NCI-H2171 treated with DMSO at 0.1 percent for 48 hours (cell line): ENCODE results near the gene TMEM217.
A peak's percentile ranks its signal among the peaks of the same experiment; 100 is the strongest.
"Not testable (repeated sequence)": the region's sequence is repeated elsewhere in the genome, so short reads cannot be mapped to it uniquely, and the experiment has no call there.

Experiments used
- DNase-seq: peaks from one replicate; lab custom pipeline; 2025; lab: John Stamatoyannopoulos, UW

Gene TMEM217

DNA sequence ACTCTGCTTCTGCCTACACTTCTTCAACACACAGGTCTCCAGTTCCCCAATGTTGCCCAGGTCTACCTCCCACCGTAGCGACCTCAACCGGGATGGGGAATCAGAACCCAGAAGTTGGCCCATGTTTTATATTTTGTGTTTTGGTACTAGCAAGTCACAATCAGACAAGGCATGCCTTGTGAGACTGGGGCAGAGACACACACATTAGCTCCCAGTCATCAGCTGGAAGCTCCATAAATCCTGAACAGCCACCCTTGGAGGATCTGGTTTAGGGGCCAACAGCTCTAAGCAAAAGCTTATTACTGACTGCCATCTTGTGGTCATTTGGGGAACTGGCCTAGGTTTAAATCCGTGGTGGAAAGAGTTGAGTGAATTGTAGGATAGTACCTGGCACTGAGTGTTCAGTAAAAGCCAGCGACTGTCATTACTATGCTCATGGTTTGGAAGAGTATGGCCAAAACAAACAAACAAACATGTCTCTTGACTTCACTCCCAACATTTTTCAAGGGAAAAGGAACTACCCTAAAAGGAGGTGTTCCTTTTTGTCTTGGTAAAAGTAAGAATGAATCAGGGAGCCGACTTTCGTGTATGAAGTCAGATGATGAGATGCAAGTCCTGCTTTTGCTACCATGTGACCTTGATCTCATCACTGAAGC lies 47.5 kb downstream of the TMEM217 start:
- peak; percentile 84 for DNase-seq

- no peak for DNase-seq
Measured at GRCh38 chr6:37209461-37210205, 48.3 kb downstream of the TMEM217 start.

DNA sequence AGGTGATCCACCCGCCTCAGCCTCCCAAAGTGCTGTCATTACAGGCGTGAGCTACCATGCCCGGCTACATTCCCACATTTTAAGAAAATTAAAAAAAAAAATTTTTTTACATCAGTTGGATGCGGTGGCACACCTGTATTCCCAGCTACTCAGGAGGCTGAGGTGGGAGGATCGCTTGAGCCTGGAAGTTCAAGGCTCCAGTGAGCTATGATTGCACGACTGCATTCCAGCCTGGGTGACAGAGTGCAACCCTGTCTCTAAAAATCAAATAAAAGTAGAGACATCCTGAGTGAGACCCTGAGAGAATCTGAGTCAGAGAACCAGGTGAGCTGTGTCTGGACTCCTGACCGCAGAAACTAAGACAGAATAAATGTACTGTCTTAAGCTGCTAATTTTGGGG lies 49.2 kb downstream of the TMEM217 start:
- no peak for DNase-seq

DNA sequence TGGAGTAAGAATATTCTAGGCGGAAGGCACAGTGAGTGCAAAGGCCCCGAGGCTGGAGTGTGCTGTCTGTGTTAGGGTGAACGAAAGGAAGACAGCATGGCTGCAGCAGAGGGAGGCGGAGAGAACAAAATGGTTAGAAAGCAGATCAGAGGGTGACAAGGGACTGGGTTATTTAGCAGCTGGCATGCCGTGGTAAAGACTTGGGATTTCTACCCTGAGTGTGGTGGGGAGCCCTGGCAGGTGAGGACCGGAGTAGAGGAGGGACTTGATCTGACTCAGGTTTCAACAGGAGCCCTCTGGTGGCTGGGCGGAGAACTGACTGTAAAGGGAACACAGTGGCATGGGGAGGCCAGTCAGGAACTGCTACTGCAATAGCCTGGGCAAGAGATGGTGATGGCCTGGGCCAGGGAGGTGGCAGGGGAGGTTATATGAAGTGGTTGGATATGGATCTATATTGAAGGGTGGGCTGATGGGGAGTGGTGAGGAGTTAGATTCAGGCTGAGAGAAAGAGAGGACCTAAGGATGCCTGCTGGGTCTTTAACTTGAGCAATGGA lies 50.0 kb downstream of the TMEM217 start:
- peak; percentile 79 for DNase-seq

GRCh38 chr6:37206622-37207021 lies 51.3 kb downstream of the TMEM217 start:
- DNase-seq = no peak

GRCh38 chr6:37205997-37206340 lies 52.0 kb downstream of the TMEM217 start:
- no peak for DNase-seq

DNA sequence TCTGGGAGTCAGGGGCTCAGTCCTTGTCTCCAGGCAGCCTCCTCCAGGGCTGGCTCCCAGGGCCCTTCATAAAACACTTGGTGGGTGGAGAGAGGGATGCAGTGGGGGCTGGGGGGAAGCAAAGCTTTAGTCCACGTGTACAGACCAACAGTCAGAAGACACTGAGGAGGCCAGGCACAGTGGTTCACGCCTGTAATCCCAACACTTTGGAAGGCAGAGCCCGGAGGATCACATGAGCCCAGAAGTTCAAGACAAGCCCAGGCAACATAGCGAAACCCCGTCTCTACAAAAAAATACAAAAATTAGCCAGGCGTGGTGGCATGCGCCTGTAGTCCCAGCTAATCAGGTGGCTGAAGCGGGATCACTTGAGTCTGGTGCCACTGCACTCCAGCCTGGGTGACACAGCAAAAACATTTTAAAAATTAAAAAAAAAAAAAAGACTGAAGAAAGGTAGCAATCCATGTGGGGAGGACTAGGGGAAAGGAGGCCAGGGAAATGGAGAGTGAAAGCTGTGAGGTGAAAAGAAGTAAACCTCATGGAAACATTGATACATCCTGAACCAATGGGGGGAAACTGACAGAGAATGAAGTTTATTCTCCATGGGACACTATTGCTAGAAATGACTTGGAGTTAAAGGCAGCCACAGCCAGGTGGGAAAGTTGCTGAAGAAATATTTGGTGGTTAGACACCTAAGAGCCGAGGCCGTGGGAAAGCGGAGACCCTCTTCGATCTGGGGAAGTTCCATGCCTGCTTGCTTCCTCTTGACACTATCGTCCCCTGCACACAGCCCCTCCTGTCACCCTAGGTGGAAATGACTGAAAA lies 52.6 kb downstream of the TMEM217 start:
- DNase-seq = peak; percentile 70

- DNase-seq = no peak
Measured at GRCh38 chr6:37204014-37204751, 53.8 kb downstream of the TMEM217 start.

GRCh38 chr6:37202788-37203491 lies 55.0 kb downstream of the TMEM217 start:
- peak; percentile 91 for DNase-seq

- no peak for DNase-seq
Measured at GRCh38 chr6:37201726-37202125, 56.2 kb downstream of the TMEM217 start.

DNA sequence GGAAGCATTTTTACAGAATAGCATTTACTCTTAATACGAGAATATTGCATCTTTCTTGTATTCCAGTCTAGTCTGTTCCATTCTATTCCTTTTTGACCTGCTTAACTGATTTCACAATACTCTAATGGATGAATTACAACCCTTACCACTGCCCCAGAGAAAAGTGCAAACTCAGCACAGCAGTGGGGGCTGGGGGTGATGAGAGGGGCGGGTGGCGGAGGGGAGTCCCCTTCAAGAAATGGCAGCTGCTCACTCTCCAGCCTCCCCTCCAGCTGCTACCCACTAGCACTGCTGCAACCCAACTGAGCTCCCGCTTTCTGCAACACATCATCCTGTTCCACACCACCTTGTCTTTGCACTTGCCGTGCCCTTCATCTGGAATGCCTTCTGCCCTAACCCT lies 57.9 kb downstream of the TMEM217 start:
- no peak for DNase-seq

DNA sequence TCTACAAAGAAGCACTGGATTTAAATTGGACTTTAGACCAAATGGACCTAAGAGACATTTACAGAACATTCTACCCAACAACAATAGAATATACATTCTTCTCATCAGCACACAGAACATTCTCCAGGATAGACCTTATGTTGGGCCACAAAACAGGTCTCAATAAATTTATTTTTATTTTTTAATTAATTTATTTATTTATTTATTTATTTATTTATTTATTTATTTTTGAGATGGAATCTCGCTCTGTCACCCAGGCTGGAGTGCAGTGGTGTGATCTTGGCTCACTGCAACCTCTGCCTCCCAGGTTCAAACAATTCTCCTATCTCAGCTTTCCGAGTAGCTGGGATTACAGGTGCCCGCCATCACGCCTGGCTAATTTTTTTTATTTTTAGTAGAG lies 61.5 kb downstream of the TMEM217 start:
- not testable (repeated sequence) for DNase-seq

DNA sequence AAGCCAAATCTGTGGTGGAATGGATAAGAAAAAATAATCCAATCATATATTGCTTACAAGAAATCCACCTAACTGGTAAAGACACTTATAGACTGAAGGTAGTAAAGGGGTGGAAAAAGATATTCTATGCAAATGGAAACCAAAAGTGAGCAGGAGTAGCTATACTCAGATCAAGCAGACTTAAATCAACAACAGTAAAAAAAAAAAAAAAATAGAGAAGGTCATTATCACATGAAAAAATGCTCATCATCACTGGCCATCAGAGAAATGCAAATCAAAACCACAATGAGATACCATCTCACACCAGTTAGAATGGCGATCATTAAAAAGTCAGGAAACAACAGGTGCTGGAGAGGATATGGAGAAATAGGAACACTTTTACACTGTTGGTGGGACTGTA lies 63.1 kb downstream of the TMEM217 start:
- not testable (repeated sequence) for DNase-seq

DNA sequence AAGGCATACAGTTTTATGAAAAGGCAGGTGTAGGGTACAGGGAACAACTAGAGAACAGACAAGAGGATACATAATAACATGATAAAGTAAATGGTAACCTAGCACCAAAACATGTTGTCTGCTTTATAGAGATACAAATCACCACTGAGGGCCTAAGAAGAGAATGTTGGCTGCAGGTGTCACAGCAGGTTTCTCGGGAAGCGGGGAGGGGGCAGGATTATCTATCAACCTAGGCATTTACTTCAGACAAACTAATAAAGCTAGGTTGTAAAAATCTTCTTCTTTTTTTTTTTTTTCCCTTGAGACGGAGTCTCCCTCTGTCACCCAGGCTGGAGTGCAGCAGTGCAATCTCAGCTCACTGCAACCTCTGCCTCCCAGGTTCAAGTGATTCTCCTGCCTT lies 65.3 kb downstream of the TMEM217 start:
- peak; percentile 79 for DNase-seq

DNA sequence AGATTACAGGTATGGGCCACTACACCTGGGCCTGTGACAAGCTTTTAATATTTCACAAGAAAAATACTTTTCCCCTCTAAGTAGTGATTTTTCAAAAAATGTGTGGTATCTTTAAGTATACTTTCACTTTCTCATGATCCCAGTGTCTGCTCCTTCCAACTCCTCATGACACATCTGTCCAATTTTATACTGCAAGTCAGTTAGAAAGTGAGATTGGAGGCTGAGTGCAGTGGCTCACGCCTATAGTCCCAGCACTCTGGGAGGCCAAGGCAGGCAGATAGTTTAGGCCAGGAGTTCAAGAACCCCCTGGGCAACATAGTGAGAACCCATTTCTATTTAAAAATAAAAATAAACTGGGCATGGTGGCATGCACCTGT lies 67.8 kb downstream of the TMEM217 start:
- DNase-seq = no peak

GRCh38 chr6:37188962-37189510 lies 68.9 kb downstream of the TMEM217 start:
- DNase-seq = no peak

GRCh38 chr6:37187321-37188022 lies 70.5 kb downstream of the TMEM217 start:
- DNase-seq = no peak

DNA sequence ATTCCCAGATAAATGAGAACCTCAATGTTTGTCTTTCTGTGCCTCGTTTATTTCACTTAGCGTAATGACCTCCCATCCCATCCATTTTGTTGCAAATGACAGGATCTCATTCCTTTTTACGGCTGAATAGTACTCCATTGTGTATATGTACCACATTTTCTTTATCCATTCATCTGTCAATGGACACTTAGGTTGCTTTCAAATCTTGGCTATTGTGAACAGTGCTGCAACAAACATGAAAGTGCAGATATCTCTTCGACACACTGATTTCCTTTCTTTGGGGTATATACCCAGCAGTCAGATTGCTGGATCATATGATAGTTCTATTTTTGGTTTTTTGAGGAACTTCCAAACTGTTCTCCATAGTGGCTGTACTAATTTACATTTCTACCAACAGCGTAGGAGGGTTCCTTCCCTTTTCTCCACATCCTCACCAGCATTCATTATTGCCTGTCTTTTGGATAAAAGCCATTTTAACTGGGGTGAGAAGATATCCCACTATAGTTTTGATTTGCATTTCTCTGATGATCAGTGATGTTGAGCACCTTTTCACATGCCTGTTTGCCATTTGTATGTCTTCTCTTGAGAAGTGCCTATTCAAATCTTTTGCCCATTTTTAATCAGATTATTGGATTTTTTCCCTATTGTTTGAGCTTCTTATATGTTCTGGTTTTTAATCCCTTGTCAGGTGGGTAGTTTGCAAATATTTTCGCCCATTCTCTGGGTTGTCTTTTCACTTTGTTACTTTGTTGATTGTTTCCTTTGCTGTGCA lies 71.8 kb downstream of the TMEM217 start:
- DNase-seq = not testable (repeated sequence)

DNA sequence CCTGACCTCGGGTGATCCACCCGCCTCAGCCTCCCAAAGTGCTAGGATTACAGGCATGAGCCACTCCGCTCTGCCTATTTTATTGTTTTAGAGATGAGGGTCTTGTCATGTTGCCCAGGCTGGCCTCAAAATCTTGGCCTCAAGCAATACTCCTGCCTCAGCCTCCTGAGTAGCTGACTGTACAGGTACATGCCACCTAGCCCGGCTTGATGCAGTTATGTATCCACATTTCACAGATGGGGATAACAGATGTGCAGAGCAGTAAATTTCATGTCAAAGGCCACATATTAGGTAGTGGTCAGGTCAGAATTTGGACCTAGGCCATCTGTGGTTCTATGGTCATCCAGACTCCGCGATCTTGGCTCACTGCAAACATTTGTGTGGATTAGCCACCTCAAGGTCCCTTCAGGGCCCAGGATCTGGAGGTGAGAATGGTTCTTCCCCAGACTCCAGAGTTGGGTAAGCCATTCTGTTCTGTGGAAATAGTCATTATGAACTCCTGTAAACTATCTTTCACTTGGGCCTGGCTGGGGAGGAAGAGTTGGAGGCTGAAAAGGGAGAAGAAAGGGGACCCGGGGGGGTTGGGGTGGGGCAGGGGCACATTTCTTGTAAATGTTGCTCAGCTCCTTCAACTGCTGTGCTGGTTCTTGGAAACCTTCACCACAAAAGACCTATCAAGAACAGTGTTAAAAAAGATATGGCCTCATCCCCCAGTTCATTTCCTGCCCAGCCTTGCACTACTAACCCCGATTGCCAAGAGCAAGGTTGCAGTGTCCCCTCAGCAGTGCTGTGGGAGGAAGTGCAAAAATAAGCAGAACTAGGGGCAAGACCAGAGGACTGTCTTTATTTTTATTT lies 75.0 kb downstream of the TMEM217 start:
- DNase-seq = no peak
